ENCODE data around the gene KRTAP17-1. TPM values are rescaled to one million over a fixed set of nuclear protein-coding genes. Genes with fewer than 3 reads are reported as not detected.

The KRTAP17-1 gene
- total RNA-seq = not detected

- no peak for DNase-seq
- H3K4me3 ChIP-seq = no peak within 1 kb of the TSS
- H3K36me3 ChIP-seq = no peaks in the 10 kb centered on the region
- no peak for TF ChIP-seq CTCF (IDR thresholded peaks at IDR 0.05)
- intact Hi-C loops (cut with DNase I) = no loop called here
- H3K9me3 ChIP-seq = no peaks in the 10 kb centered on the region
- H3K9ac ChIP-seq (ENCODE audit: low read depth in 2 of 2, low read length in 2 of 2) = no peak within 1 kb of the TSS
- H3K4me1 ChIP-seq = no peaks in the 10 kb centered on the region
- H3K27ac ChIP-seq = no peak within 1 kb of the TSS
- no peaks in the 10 kb centered on the region for H3K27me3 ChIP-seq
Measured at GRCh38 chr17:41315204-41315794, at the start of gene KRTAP17-1. TSS of gene KRTAP17-1 (minus strand) at chr17:41315710. CDS start at chr17:41315650, 60 bp downstream.

- Histone ChIP-seq H3K9me3 (no peaks in the 10 kb centered on the region), H3K27me3 (no peaks in the 10 kb centered on the region), H3K36me3 (no peaks in the 10 kb centered on the region), H3K4me1 (no peaks in the 10 kb centered on the region), H3K27ac (no peak overlapping the region), H3K4me3 (no peak overlapping the region), H3K9ac (ENCODE audit: low read depth in 2 of 2, low read length in 2 of 2) (no peak overlapping the region)
- intact Hi-C loops (cut with DNase I) = no loop called here
- no peak for DNase-seq
- no peak for TF ChIP-seq CTCF (IDR thresholded peaks at IDR 0.05)
Measured at GRCh38 chr17:41363881-41364280, 48.4 kb upstream of the KRTAP17-1 start.

GRCh38 chr17:41360296-41360995 is 44.9 kb upstream of the KRTAP17-1 start:
- Histone ChIP-seq H3K27me3 (no peaks in the 10 kb centered on the region), H3K9me3 (no peaks in the 10 kb centered on the region), H3K4me1 (no peaks in the 10 kb centered on the region), H3K27ac (no peak overlapping the region), H3K4me3 (no peak overlapping the region), H3K36me3 (no peaks in the 10 kb centered on the region), H3K9ac (ENCODE audit: low read depth in 2 of 2, low read length in 2 of 2) (no peak overlapping the region)
- DNase-seq = no peak
- intact Hi-C loops (cut with DNase I) = no loop called here
- TF ChIP-seq CTCF (IDR thresholded peaks at IDR 0.05) = no peak

- Histone ChIP-seq H3K27me3 (no peaks in the 10 kb centered on the region), H3K36me3 (no peaks in the 10 kb centered on the region), H3K9ac (ENCODE audit: low read depth in 2 of 2, low read length in 2 of 2) (no peak overlapping the region), H3K9me3 (no peaks in the 10 kb centered on the region), H3K27ac (no peak overlapping the region), H3K4me3 (no peak overlapping the region), H3K4me1 (no peaks in the 10 kb centered on the region)
- intact Hi-C loops (cut with DNase I) = no loop called here
- DNase-seq = no peak
- TF ChIP-seq CTCF (IDR thresholded peaks at IDR 0.05) = no peak
Measured at GRCh38 chr17:41354536-41354935, 39.0 kb upstream of the KRTAP17-1 start.

- no peaks in the 10 kb centered on the region for H3K27me3 ChIP-seq
- no peak for TF ChIP-seq CTCF (IDR thresholded peaks at IDR 0.05)
- intact Hi-C loops (cut with DNase I) = no loop called here
Measured at GRCh38 chr17:41352597-41353366, 37.3 kb upstream of the KRTAP17-1 start.

More at GRCh38 chr17:41352597-41353366, 37.3 kb upstream of the KRTAP17-1 start:
- Histone ChIP-seq H3K27ac (no peak overlapping the region), H3K9ac (ENCODE audit: low read depth in 2 of 2, low read length in 2 of 2) (no peak overlapping the region), H3K36me3 (no peaks in the 10 kb centered on the region), H3K4me3 (no peak overlapping the region), H3K9me3 (no peaks in the 10 kb centered on the region), H3K4me1 (no peaks in the 10 kb centered on the region)
- no peak for DNase-seq
